HG02623 (cell line): ENCODE measurements around the gene GNPNAT1.
"Not testable (repeated sequence)": the region's sequence is repeated elsewhere in the genome, so short reads cannot be mapped to it uniquely, and the experiment has no call there.

ENCODE experiments used
- ATAC-seq: cut with Tn5 transposase; IDR thresholded peaks from one replicate; pipeline ENCODE4 v1.9.1; 2021; ENCODE audit warnings: moderate library complexity; ENCODE audit not compliant: unreplicated experiment

Gene GNPNAT1

GRCh38 chr14:52729925-52730708 lies 61.3 kb downstream of the GNPNAT1 start, which contains the start of gene STYX:
TSS of gene STYX (plus strand) at chr14:52730166. CDS start at chr14:52730475, 309 bp downstream.
- peak; percentile 94 for ATAC-seq

GRCh38 chr14:52729585-52729924 lies 61.9 kb downstream of the GNPNAT1 start:
- no peak for ATAC-seq

GRCh38 chr14:52729035-52729434 lies 62.4 kb downstream of the GNPNAT1 start:
- ATAC-seq = not testable (repeated sequence)

GRCh38 chr14:52727509-52727908 lies 63.9 kb downstream of the GNPNAT1 start:
- ATAC-seq = not testable (repeated sequence)
